OCI-LY7 (cell line): ENCODE results near the gene SNX10. TPM values are rescaled to one million over a fixed set of nuclear protein-coding genes. Genes with fewer than 3 reads are reported as not detected.
A peak's percentile ranks its signal among the peaks of the same experiment; 100 is the strongest.

Experiments
- Bru-seq: library from RNA; stranded (reverse); fragments of 400-500 nt; gene quantifications from one replicate; lab custom pipeline; 2021; lab: Mats Ljungman, UMichigan
- BruChase-seq, 2 experiments: library from RNA; stranded (reverse); fragments of 400-500 nt; gene quantifications; one replicate each; lab custom pipeline; 2021; lab: Mats Ljungman, UMichigan
- BruUV-seq: library from RNA; stranded (reverse); fragments of 400-500 nt; replicated peaks from 2 replicates; lab custom pipeline; 2021; lab: Mats Ljungman, UMichigan
- CTCF ChIA-PET: fragments of 300-600 bp; sonication (Branson Sonifier 250); formaldehyde crosslinking; loops from one replicate; lab custom pipeline; 2022; ENCODE audit warnings: antibody characterized with exemption; ENCODE audit not compliant: unreplicated experiment; lab: Charles Lee
- POLR2A ChIA-PET: fragments of 300-600 bp; sonication (Branson Sonifier 250); formaldehyde crosslinking; loops from one replicate; lab custom pipeline; 2022; ENCODE audit warnings: antibody characterized with exemption; lab: Charles Lee
- DNase-seq: peaks from one replicate; pipeline ENCODE4 v3.0.0-alpha.2; 2015; ENCODE audit warnings: low spot score
- H2AFZ ChIP-seq: fragments of 200-600 bp; sonication (generic), shearing (Covaris generic); 2 replicates; pipeline ENCODE4 v1.6.1; 2014; ENCODE audit warnings: mild to moderate bottlenecking, antibody characterized with exemption, low read length, moderate library complexity
- H3K27ac ChIP-seq: fragments of 200-600 bp; sonication (generic); 2 replicates; pipeline ENCODE4 v1.5.1; 2014; ENCODE audit warnings: mixed run types, low read depth, mild to moderate bottlenecking, moderate library complexity, low read length, inconsistent platforms; ENCODE audit not compliant: poor library complexity, severe bottlenecking
- H3K36me3 ChIP-seq: fragments of 200-600 bp; sonication (generic); 2 replicates; pipeline ENCODE4 v1.6.1; 2014; ENCODE audit warnings: mild to moderate bottlenecking, antibody characterized with exemption, low read length, moderate library complexity, mixed read lengths; ENCODE audit not compliant: insufficient read depth
- H3K4me1 ChIP-seq: fragments of 200-600 bp; sonication (generic); 2 replicates; pipeline ENCODE4 v1.5.1; 2014; ENCODE audit warnings: mild to moderate bottlenecking, low read length; ENCODE audit not compliant: insufficient read depth, poor library complexity, severe bottlenecking
- H3K4me2 ChIP-seq: fragments of 200-600 bp; sonication (generic); 2 replicates; pipeline ENCODE4 v1.6.1; 2014; ENCODE audit warnings: mild to moderate bottlenecking, low read length
- H3K4me3 ChIP-seq: fragments of 200-600 bp; sonication (generic); 2 replicates; pipeline ENCODE4 v1.5.1; 2014; ENCODE audit warnings: mild to moderate bottlenecking, low read depth, low read length; ENCODE audit not compliant: poor library complexity, severe bottlenecking
- H3K79me2 ChIP-seq: fragments of 200-600 bp; sonication (generic); 2 replicates; pipeline ENCODE4 v1.6.1; 2016; ENCODE audit warnings: low read depth, mild to moderate bottlenecking, low read length, moderate library complexity, mixed read lengths; ENCODE audit not compliant: insufficient read depth
- H3K9me2 ChIP-seq: fragments of 200-600 bp; sonication (generic); 2 replicates; pipeline ENCODE4 v1.6.1; 2016; ENCODE audit warnings: mild to moderate bottlenecking, low read length, mixed read lengths; ENCODE audit not compliant: insufficient read depth
- H3K9me3 ChIP-seq: fragments of 200-600 bp; sonication (generic); 2 replicates; pipeline ENCODE4 v1.6.1; 2014; ENCODE audit warnings: mild to moderate bottlenecking, mixed run types, low read length, mixed read lengths
- H4K20me1 ChIP-seq: fragments of 200-600 bp; sonication (generic); 2 replicates; pipeline ENCODE4 v1.6.1; 2014; ENCODE audit warnings: mild to moderate bottlenecking, antibody characterized with exemption, low read length, moderate library complexity, mixed read lengths; ENCODE audit not compliant: insufficient read depth
- EZH2phosphoT487 ChIP-seq: fragments of 200-600 bp; sonication (generic); IDR thresholded peaks from 2 replicates; pipeline ENCODE4 v1.6.1; 2018; ENCODE audit warnings: low read depth, borderline replicate concordance, mild to moderate bottlenecking, mixed run types, antibody characterized with exemption, low read length, moderate library complexity, mixed read lengths
- intact Hi-C: fragments of 100-400 bp; cut with micrococcal nuclease; formaldehyde crosslinking; loops from one replicate; pipeline ENCODE4 v1.10.0; 2022; ENCODE audit not compliant: unreplicated experiment
- long read RNA-seq: library from polyadenylated mRNA; stranded (forward); transcript quantifications from one replicate; pipeline ENCODE4 v2.0.0, GENCODE V29; 2022
- total RNA-seq, 2 experiments: library from RNA; depleted of rRNA in 1 of 2; stranded (reverse); fragments of >200 nt in 1 of 2; shearing (Covaris generic) in 1 of 2; gene quantifications; 2 replicates each; pipeline ENCODE4 v1.2.3, GENCODE V29; 2014 to 2022
- TF ChIP-seq, protein P1 (sequence below): fragments of 200-600 bp; sonication (generic); conservative IDR thresholded peaks from 2 replicates; pipeline ENCODE4 v1.5.1; 2014; ENCODE audit warnings: mild to moderate bottlenecking, antibody characterized with exemption, low read length, moderate library complexity, mixed read lengths

SNX10 gene
- 14.3 and 14.5 TPM in 2 replicates for total RNA-seq (2014; rRNA removed; shearing (Covaris generic))
- total RNA-seq (2022): 31.6 and 32.9 TPM in 2 replicates
- percentile 78 among the genes with signal in this experiment for Bru-seq, nascent RNA
- BruChase-seq, experiment 1, labeled RNA remaining after a 6-hour chase: percentile 82 among the genes with signal in this experiment
- BruChase-seq, experiment 2, labeled RNA remaining after a 2-hour chase: percentile 75 among the genes with signal in this experiment
- long read RNA-seq, transcript SNX10-201 (7 exons, 2,546 nt): major isoform, 99 of 120 reads
- long read RNA-seq, partial matches to known transcripts: 3 of 120 reads
- long read RNA-seq, other reads (novel, unspliced or antisense): 17 of 120 reads

DNA sequence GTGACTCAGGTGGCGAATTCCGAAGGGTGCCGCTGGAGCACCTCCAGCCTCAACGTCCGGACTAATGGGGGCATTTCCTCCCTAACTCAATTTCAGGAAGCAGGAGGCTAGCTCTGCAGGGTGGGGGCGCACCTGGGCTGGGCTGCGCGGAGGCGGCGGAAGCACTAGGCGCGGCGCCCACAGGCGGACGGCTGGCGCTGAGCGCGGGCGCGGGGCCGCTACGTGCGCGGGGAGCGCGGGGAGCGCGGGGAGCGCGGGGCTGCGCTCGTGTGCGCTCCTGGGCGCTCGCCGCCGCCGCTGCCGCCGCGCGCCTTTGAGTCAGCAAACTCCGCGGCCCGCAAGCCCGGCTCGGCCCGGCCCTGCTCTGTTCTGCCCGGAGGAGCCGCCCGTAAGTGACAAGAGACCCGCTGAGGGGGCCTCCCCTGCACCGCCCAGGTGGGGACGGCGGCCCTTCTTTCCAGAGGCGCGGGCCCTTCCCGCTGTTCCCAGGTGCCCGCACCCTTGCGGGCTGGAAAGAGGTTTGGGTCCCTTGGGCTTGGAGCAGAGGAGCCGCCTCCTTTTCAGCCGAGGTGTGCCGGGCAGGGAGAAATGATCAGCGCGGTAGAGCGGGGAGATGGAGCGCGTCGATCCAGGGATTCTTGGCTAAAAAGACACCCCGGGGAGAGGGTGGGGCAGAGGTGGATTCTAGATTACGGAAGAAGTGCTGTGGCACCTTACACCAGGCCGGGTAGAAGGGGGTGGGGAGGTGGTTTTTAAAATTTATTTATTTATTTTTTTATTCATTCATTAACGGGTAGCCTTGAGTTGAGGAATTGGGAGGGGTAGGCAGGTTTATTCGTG, at the start of gene SNX10:
SNX10 (plus strand) TSS at position 164 of the 840 bp plus-strand sequence. CDS start 54,581 bp downstream, outside the sequence.
- Histone ChIP-seq H3K4me1 (peaks cover 37% of the 10 kb centered on the region), H3K9me3 (no peaks in the 10 kb centered on the region), H3K4me3 (peak within 1 kb of the TSS; percentile 99), H3K36me3 (peaks cover 21% of the 10 kb centered on the region), H3K27ac (peak within 1 kb of the TSS; percentile 74), H2AFZ (peak within 1 kb of the TSS; percentile 95), H3K9me2 (no peaks in the 10 kb centered on the region), H3K79me2 (peaks cover 47% of the 10 kb centered on the region; the same call in 1 of the 2 replicates), H4K20me1 (no peaks in the 10 kb centered on the region), H3K4me2 (peak within 1 kb of the TSS; percentile 94)
- ChIA-PET CTCF (interaction anchor here (0.5 to 1.4 kb wide), 5 partner anchors 18 to 440 kb away, joined by 3 read pairs; no protein-coding TSS in a partner anchor), POLR2A (interaction anchor here (0.6 to 1.8 kb wide), 7 partner anchors 9 to 105 kb away, joined by 3 to 4 read pairs (median 3); no protein-coding TSS in a partner anchor)
- intact Hi-C loops: loop anchor here (1.0 to 5.0 kb wide), 4 partner anchors 44 to 200 kb away; partner anchors contain the start of genes CBX3 and HNRNPA2B1
- BruUV-seq: no TSS peak
- TF ChIP-seq, protein P1, sequence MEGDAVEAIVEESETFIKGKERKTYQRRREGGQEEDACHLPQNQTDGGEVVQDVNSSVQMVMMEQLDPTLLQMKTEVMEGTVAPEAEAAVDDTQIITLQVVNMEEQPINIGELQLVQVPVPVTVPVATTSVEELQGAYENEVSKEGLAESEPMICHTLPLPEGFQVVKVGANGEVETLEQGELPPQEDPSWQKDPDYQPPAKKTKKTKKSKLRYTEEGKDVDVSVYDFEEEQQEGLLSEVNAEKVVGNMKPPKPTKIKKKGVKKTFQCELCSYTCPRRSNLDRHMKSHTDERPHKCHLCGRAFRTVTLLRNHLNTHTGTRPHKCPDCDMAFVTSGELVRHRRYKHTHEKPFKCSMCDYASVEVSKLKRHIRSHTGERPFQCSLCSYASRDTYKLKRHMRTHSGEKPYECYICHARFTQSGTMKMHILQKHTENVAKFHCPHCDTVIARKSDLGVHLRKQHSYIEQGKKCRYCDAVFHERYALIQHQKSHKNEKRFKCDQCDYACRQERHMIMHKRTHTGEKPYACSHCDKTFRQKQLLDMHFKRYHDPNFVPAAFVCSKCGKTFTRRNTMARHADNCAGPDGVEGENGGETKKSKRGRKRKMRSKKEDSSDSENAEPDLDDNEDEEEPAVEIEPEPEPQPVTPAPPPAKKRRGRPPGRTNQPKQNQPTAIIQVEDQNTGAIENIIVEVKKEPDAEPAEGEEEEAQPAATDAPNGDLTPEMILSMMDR: peak; percentile 75
- no peak for TF ChIP-seq EZH2phosphoT487
- DNase-seq: peak; percentile 91

DNA sequence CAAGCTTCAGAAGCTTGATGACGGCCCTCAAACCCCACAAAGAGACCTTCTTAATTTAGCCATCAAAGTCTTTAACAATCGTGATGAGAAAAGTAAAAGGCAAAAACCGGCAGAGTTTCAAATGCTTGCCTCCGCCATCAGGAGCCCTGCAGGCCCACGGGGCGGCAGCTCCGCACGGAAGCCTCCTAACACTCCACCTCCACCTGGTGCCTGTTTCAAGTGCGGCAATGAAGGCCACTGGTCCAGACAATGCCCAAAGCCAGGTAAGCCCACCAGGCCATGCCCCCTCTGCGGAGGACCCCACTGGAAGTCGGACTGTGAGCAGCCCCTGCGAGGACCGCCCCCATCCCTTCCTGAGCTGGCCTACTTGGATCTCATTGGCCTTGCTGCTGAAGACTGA, 46.5 kb upstream of the SNX10 start:
- Histone ChIP-seq H3K4me2 (no peak overlapping the region), H3K36me3 (no peaks in the 10 kb centered on the region), H4K20me1 (no peaks in the 10 kb centered on the region), H3K27ac (no peak overlapping the region), H3K79me2 (no peaks in the 10 kb centered on the region), H2AFZ (no peak overlapping the region), H3K4me1 (no peaks in the 10 kb centered on the region), H3K9me3 (no peaks in the 10 kb centered on the region), H3K9me2 (no peaks in the 10 kb centered on the region), H3K4me3 (no peak overlapping the region)
- BruUV-seq: no TSS peak
- POLR2A ChIA-PET: no interaction called here
- CTCF ChIA-PET: no interaction called here
- no peak for DNase-seq
- no peak for TF ChIP-seq EZH2phosphoT487
- TF ChIP-seq, protein P1: no peak
- intact Hi-C loops: no loop called here
